Neural progenitor cell (in vitro differentiated cells): ENCODE data around the gene REN. TPM values are rescaled to one million over a fixed set of nuclear protein-coding genes. Genes with fewer than 3 reads are reported as not detected.

ENCODE experiments used
- DNase-seq: peaks from one replicate; pipeline ENCODE4 v3.0.0-alpha.2; 2016; ENCODE audit warnings: low spot score
- H2AFZ ChIP-seq: fragments of 200-600 bp; sonication (generic); replicated peaks from 2 replicates; pipeline ENCODE4 v1.6.1; 2016; ENCODE audit warnings: antibody characterized with exemption
- H3F3A ChIP-seq: fragments of 200-600 bp; sonication (generic); 2 replicates; pipeline ENCODE4 v1.6.1; 2016; ENCODE audit warnings: antibody characterized with exemption, low read depth
- H3K27ac ChIP-seq: fragments of 200-600 bp; sonication (generic); 2 replicates; pipeline ENCODE4 v1.5.1; 2016; ENCODE audit warnings: mild to moderate bottlenecking
- H3K27me3 ChIP-seq: fragments of 200-600 bp; sonication (generic); 2 replicates; pipeline ENCODE4 v1.6.1; 2016; ENCODE audit warnings: mild to moderate bottlenecking, moderate library complexity
- H3K36me3 ChIP-seq: fragments of 200-600 bp; sonication (generic); 2 replicates; pipeline ENCODE4 v1.5.1; 2016
- H3K4me1 ChIP-seq: fragments of 200-600 bp; sonication (generic); 2 replicates; pipeline ENCODE4 v1.6.1; 2016; ENCODE audit warnings: mixed run types
- H3K4me2 ChIP-seq: fragments of 200-600 bp; sonication (generic); 2 replicates; pipeline ENCODE4 v1.6.1; 2016
- H3K4me3 ChIP-seq: fragments of 200-600 bp; sonication (generic); 2 replicates; pipeline ENCODE4 v1.5.1; 2016
- H3K79me2 ChIP-seq: fragments of 200-600 bp; sonication (generic); 2 replicates; pipeline ENCODE4 v1.6.1; 2016; ENCODE audit warnings: low read depth
- H3K9ac ChIP-seq: fragments of 200-600 bp; sonication (generic); 2 replicates; pipeline ENCODE4 v1.6.1; 2016
- H3K9me3 ChIP-seq: fragments of 200-600 bp; sonication (generic); 2 replicates; pipeline ENCODE4 v1.5.1; 2016; ENCODE audit warnings: low read depth
- H4K20me1 ChIP-seq: fragments of 200-600 bp; sonication (generic); 2 replicates; pipeline ENCODE4 v1.6.1; 2016; ENCODE audit warnings: low read depth
- H3K27ac Mint-ChIP-seq: 3 replicates; pipeline ENCODE4 v1.8.0; 2021; ENCODE audit warnings: mixed read lengths
- H3K27me3 Mint-ChIP-seq: 2 replicates; pipeline ENCODE4 v1.8.0; 2022; ENCODE audit warnings: low read depth, mild to moderate bottlenecking, inconsistent platforms, moderate library complexity, mixed read lengths; ENCODE audit not compliant: insufficient read depth
- H3K36me3 Mint-ChIP-seq: 3 replicates; pipeline ENCODE4 v1.8.0; 2021; ENCODE audit warnings: mixed read lengths
- H3K4me1 Mint-ChIP-seq: 3 replicates; pipeline ENCODE4 v1.8.0; 2021; ENCODE audit warnings: mixed read lengths
- H3K4me3 Mint-ChIP-seq: 3 replicates; pipeline ENCODE4 v1.8.0; 2021; ENCODE audit warnings: mild to moderate bottlenecking, moderate library complexity, mixed read lengths
- H3K9me3 Mint-ChIP-seq: 3 replicates; pipeline ENCODE4 v1.8.0; 2020; ENCODE audit warnings: mixed read lengths
- CTCF ChIP-seq: fragments of 200-600 bp; sonication (generic); IDR thresholded peaks from 2 replicates; pipeline ENCODE4 v1.5.1; 2017; ENCODE audit warnings: antibody characterized with exemption, mild to moderate bottlenecking
- EZH2 ChIP-seq: fragments of 200-600 bp; sonication (generic); IDR thresholded peaks from 2 replicates; pipeline ENCODE4 v1.6.1; 2017; ENCODE audit warnings: antibody characterized with exemption, mild to moderate bottlenecking, moderate library complexity
- EZH2phosphoT487 ChIP-seq: fragments of 200-600 bp; sonication (generic); IDR thresholded peaks from 2 replicates; pipeline ENCODE4 v1.6.1; 2017; ENCODE audit warnings: antibody characterized with exemption
- total RNA-seq: library from RNA; depleted of rRNA; stranded (reverse); fragments of >200 nt; gene quantifications from 2 replicates; pipeline ENCODE4 v1.2.3, GENCODE V29; 2015; ENCODE audit warnings: low replicate concordance

Gene REN
- total RNA-seq, 1 donor from 2014 or later: not detected

- H4K20me1 ChIP-seq: no peaks in the 10 kb centered on the region
- peaks cover 16% of the 10 kb centered on the region for H3K4me1 Mint-ChIP-seq
- no peak overlapping the region for H3K4me2 ChIP-seq
- no peaks in the 10 kb centered on the region for H3K79me2 ChIP-seq
- peaks cover 4% of the 10 kb centered on the region for H3F3A ChIP-seq
- no peak overlapping the region for H3K4me3 ChIP-seq
- no peak overlapping the region for H3K4me3 Mint-ChIP-seq
- H3K27ac Mint-ChIP-seq: no peak overlapping the region
- no peak overlapping the region for H2AFZ ChIP-seq
- peaks cover 3% of the 10 kb centered on the region for H3K27me3 ChIP-seq
- H3K36me3 ChIP-seq: no peaks in the 10 kb centered on the region
- no peak overlapping the region for H3K9ac ChIP-seq
- TF ChIP-seq EZH2: no peak
- no peak for TF ChIP-seq EZH2phosphoT487
- no peak for TF ChIP-seq CTCF
- DNase-seq: no peak
- H3K27me3 Mint-ChIP-seq: peaks cover 10% of the 10 kb centered on the region
- peaks cover 8% of the 10 kb centered on the region for H3K36me3 Mint-ChIP-seq
- H3K9me3 Mint-ChIP-seq: no peaks in the 10 kb centered on the region
- H3K27ac ChIP-seq: no peak overlapping the region
- no peaks in the 10 kb centered on the region for H3K9me3 ChIP-seq
- H3K4me1 ChIP-seq: peaks cover 9% of the 10 kb centered on the region
These were observed 21.1 kb downstream of the REN start for GRCh38 chr1:204145033-204145504.

- Histone ChIP-seq H3F3A (peaks cover 4% of the 10 kb centered on the region), H3K9me3 (no peaks in the 10 kb centered on the region), H3K9ac (no peak overlapping the region), H3K27ac (no peak overlapping the region), H4K20me1 (no peaks in the 10 kb centered on the region), H2AFZ (no peak overlapping the region), H3K27me3 (no peaks in the 10 kb centered on the region), H3K4me2 (no peak overlapping the region), H3K36me3 (no peaks in the 10 kb centered on the region), H3K4me3 (no peak overlapping the region), H3K79me2 (no peaks in the 10 kb centered on the region), H3K4me1 (peaks cover 9% of the 10 kb centered on the region)
- Mint-ChIP-seq H3K27ac (no peak overlapping the region), H3K4me1 (peaks cover 14% of the 10 kb centered on the region), H3K27me3 (peaks cover 4% of the 10 kb centered on the region), H3K4me3 (no peak overlapping the region), H3K36me3 (peaks cover 11% of the 10 kb centered on the region), H3K9me3 (no peaks in the 10 kb centered on the region)
- no peak for TF ChIP-seq CTCF
- no peak for TF ChIP-seq EZH2
- no peak for TF ChIP-seq EZH2phosphoT487
- DNase-seq: no peak
These were observed 22.7 kb downstream of the REN start for GRCh38 chr1:204143276-204144041.

GRCh38 chr1:204142032-204142974 lies 23.8 kb downstream of the REN start:
- Mint-ChIP-seq H3K4me1 (peaks cover 7% of the 10 kb centered on the region), H3K27me3 (no peaks in the 10 kb centered on the region), H3K27ac (no peak overlapping the region), H3K4me3 (no peak overlapping the region), H3K36me3 (peaks cover 11% of the 10 kb centered on the region), H3K9me3 (no peaks in the 10 kb centered on the region)
- no peak for TF ChIP-seq EZH2phosphoT487
- no peak for TF ChIP-seq CTCF
- TF ChIP-seq EZH2: no peak
- no peak overlapping the region for H3K9ac ChIP-seq
- no peaks in the 10 kb centered on the region for H3K9me3 ChIP-seq
- H3K27me3 ChIP-seq: no peaks in the 10 kb centered on the region
- H3F3A ChIP-seq: no peaks in the 10 kb centered on the region
- no peaks in the 10 kb centered on the region for H4K20me1 ChIP-seq
- no peak overlapping the region for H3K4me2 ChIP-seq
- H3K4me3 ChIP-seq: no peak overlapping the region
- H3K36me3 ChIP-seq: no peaks in the 10 kb centered on the region
- H2AFZ ChIP-seq: no peak overlapping the region
- H3K79me2 ChIP-seq: no peaks in the 10 kb centered on the region
- DNase-seq: no peak
- H3K27ac ChIP-seq: no peak overlapping the region
- no peaks in the 10 kb centered on the region for H3K4me1 ChIP-seq
